ENCODE measurements around the gene EEF2K. TPM values are rescaled to one million over a fixed set of nuclear protein-coding genes. Genes with fewer than 3 reads are reported as not detected.
A peak's percentile ranks its signal among the peaks of the same experiment; 100 is the strongest.

Gene EEF2K
- total and polyA plus RNA-seq, 2 of the 13 experiments (the other 11 are each of a cell fraction or from before 2014, with no cell fraction given) = 22.0 to 23.8 TPM

DNA sequence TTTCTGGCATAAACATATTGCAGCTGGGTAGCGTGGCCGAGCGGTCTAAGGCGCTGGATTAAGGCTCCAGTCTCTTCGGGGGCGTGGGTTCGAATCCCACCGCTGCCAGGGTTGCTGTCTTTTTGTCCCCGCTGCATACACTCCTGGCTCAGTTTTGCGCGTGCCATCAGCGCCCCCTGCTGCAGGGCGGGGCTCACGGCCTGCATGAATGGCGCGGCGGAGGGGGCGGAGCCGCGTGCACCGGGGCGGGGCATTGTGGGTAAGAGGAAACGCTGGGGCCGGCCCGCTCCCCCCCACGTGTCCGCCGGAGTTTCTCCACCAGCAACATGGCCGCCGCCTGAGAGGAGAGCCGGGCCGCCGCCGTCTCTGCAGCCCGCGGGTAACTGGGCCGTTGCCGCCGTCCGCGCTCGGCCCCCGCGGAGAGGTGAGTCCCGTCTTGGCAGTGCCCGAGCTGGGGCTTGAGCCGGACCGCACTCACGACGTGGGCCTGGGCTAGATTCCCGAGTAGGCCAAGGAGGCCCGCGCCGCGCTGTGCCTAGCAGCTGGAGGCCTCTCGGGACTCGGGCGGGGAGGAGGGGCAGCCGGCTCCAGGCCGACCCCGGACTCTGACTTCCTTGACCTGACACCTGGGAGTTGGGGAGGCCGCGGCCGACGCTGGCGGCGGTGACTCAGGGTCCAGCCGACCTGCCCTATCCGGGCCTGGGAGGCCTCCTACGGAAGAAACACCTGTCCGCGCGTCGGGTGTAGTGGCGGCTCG, 91.2 kb downstream of the EEF2K start, which contains the start of gene POLR3E (continued):
- TF ChIP-seq, protein P1, sequence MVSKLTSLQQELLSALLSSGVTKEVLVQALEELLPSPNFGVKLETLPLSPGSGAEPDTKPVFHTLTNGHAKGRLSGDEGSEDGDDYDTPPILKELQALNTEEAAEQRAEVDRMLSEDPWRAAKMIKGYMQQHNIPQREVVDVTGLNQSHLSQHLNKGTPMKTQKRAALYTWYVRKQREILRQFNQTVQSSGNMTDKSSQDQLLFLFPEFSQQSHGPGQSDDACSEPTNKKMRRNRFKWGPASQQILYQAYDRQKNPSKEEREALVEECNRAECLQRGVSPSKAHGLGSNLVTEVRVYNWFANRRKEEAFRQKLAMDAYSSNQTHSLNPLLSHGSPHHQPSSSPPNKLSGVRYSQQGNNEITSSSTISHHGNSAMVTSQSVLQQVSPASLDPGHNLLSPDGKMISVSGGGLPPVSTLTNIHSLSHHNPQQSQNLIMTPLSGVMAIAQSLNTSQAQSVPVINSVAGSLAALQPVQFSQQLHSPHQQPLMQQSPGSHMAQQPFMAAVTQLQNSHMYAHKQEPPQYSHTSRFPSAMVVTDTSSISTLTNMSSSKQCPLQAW (CRISPR knock-in tag; IDR thresholded peaks at IDR 0.05) = peak; percentile 96
- TF ChIP-seq ZMYM2 (CRISPR knock-in tag; IDR thresholded peaks at IDR 0.05) (peak; percentile 98), ZNF33A (CRISPR knock-in tag; IDR thresholded peaks at IDR 0.05; ENCODE audit: borderline replicate concordance) (peak; percentile 98), MTF1 (CRISPR knock-in tag; IDR thresholded peaks at IDR 0.05) (no peak), CCAR2 (optimal IDR thresholded peaks at IDR 0.05; ENCODE audit: low read depth, low read length) (peak; percentile 91), AGO2 (optimal IDR thresholded peaks at IDR 0.05; ENCODE audit: low read depth, low read length) (peak; percentile 97), SRSF1 (optimal IDR thresholded peaks at IDR 0.05; ENCODE audit: low read depth, low read length) (peak; percentile 79), SP2 (CRISPR knock-in tag; IDR thresholded peaks at IDR 0.05) (peak; percentile 55), RFXANK (CRISPR knock-in tag; IDR thresholded peaks at IDR 0.05) (peak; percentile 96), ARNT2 (CRISPR knock-in tag; IDR thresholded peaks at IDR 0.05; ENCODE audit: low read depth) (peak; percentile 97), CBX2 (IDR thresholded peaks at IDR 0.05; ENCODE audit: low read depth, low read length) (no peak), CBX2 (CRISPR knock-in tag; IDR thresholded peaks at IDR 0.05; ENCODE audit: low read depth) (peak; percentile 97; the same call in 1 of the 2 replicates), ZNF333 (CRISPR knock-in tag; IDR thresholded peaks at IDR 0.05; ENCODE audit: borderline replicate concordance) (peak; percentile 88; the same call in 1 of the 2 replicates)
- TF ChIP-seq, protein P2, sequence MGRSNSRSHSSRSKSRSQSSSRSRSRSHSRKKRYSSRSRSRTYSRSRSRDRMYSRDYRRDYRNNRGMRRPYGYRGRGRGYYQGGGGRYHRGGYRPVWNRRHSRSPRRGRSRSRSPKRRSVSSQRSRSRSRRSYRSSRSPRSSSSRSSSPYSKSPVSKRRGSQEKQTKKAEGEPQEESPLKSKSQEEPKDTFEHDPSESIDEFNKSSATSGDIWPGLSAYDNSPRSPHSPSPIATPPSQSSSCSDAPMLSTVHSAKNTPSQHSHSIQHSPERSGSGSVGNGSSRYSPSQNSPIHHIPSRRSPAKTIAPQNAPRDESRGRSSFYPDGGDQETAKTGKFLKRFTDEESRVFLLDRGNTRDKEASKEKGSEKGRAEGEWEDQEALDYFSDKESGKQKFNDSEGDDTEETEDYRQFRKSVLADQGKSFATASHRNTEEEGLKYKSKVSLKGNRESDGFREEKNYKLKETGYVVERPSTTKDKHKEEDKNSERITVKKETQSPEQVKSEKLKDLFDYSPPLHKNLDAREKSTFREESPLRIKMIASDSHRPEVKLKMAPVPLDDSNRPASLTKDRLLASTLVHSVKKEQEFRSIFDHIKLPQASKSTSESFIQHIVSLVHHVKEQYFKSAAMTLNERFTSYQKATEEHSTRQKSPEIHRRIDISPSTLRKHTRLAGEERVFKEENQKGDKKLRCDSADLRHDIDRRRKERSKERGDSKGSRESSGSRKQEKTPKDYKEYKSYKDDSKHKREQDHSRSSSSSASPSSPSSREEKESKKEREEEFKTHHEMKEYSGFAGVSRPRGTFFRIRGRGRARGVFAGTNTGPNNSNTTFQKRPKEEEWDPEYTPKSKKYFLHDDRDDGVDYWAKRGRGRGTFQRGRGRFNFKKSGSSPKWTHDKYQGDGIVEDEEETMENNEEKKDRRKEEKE (IDR thresholded peaks at IDR 0.05) = no peak
- TF ChIP-seq, protein P3, sequence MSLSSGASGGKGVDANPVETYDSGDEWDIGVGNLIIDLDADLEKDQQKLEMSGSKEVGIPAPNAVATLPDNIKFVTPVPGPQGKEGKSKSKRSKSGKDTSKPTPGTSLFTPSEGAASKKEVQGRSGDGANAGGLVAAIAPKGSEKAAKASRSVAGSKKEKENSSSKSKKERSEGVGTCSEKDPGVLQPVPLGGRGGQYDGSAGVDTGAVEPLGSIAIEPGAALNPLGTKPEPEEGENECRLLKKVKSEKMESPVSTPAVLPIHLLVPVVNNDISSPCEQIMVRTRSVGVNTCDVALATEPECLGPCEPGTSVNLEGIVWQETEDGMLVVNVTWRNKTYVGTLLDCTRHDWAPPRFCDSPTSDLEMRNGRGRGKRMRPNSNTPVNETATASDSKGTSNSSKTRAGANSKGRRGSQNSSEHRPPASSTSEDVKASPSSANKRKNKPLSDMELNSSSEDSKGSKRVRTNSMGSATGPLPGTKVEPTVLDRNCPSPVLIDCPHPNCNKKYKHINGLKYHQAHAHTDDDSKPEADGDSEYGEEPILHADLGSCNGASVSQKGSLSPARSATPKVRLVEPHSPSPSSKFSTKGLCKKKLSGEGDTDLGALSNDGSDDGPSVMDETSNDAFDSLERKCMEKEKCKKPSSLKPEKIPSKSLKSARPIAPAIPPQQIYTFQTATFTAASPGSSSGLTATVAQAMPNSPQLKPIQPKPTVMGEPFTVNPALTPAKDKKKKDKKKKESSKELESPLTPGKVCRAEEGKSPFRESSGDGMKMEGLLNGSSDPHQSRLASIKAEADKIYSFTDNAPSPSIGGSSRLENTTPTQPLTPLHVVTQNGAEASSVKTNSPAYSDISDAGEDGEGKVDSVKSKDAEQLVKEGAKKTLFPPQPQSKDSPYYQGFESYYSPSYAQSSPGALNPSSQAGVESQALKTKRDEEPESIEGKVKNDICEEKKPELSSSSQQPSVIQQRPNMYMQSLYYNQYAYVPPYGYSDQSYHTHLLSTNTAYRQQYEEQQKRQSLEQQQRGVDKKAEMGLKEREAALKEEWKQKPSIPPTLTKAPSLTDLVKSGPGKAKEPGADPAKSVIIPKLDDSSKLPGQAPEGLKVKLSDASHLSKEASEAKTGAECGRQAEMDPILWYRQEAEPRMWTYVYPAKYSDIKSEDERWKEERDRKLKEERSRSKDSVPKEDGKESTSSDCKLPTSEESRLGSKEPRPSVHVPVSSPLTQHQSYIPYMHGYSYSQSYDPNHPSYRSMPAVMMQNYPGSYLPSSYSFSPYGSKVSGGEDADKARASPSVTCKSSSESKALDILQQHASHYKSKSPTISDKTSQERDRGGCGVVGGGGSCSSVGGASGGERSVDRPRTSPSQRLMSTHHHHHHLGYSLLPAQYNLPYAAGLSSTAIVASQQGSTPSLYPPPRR (CRISPR knock-in tag; IDR thresholded peaks at IDR 0.05; ENCODE audit: borderline replicate concordance) = peak; percentile 73; the same call in 1 of the 2 replicates
- TF ChIP-seq, protein P4, sequence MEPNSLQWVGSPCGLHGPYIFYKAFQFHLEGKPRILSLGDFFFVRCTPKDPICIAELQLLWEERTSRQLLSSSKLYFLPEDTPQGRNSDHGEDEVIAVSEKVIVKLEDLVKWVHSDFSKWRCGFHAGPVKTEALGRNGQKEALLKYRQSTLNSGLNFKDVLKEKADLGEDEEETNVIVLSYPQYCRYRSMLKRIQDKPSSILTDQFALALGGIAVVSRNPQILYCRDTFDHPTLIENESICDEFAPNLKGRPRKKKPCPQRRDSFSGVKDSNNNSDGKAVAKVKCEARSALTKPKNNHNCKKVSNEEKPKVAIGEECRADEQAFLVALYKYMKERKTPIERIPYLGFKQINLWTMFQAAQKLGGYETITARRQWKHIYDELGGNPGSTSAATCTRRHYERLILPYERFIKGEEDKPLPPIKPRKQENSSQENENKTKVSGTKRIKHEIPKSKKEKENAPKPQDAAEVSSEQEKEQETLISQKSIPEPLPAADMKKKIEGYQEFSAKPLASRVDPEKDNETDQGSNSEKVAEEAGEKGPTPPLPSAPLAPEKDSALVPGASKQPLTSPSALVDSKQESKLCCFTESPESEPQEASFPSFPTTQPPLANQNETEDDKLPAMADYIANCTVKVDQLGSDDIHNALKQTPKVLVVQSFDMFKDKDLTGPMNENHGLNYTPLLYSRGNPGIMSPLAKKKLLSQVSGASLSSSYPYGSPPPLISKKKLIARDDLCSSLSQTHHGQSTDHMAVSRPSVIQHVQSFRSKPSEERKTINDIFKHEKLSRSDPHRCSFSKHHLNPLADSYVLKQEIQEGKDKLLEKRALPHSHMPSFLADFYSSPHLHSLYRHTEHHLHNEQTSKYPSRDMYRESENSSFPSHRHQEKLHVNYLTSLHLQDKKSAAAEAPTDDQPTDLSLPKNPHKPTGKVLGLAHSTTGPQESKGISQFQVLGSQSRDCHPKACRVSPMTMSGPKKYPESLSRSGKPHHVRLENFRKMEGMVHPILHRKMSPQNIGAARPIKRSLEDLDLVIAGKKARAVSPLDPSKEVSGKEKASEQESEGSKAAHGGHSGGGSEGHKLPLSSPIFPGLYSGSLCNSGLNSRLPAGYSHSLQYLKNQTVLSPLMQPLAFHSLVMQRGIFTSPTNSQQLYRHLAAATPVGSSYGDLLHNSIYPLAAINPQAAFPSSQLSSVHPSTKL (CRISPR knock-in tag; IDR thresholded peaks at IDR 0.05) = peak; percentile 89

Data from HepG2 (cell line).